Peyer's patch (tissue), 4 donors: ENCODE measurements around the gene LRRC30.

Experiments used
- CTCF ChIP-seq, 6 experiments: fragments of 450-650 bp in 4 of 6; fragments of 200-600 bp in 2 of 6; sonication (generic) in 1 of 6; IDR thresholded peaks; one replicate each; pipeline ENCODE4 v1.5.1; 2017 to 2019; ENCODE audit warnings: antibody characterized with exemption in 6 of 6, mild to moderate bottlenecking in 3 of 6, moderate library complexity in 1 of 6
- POLR2A ChIP-seq, 2 donors: fragments of 450-650 bp; IDR thresholded peaks; one replicate each; pipeline ENCODE4 v1.5.1; 2017; ENCODE audit warnings: antibody characterized with exemption in 2 of 2, mild to moderate bottlenecking in 2 of 2, moderate library complexity in 2 of 2

- no peak for TF ChIP-seq POLR2A (IDR thresholded peaks at IDR 0.05)
- no peak for TF ChIP-seq CTCF (IDR thresholded peaks at IDR 0.05)
These were observed 18.0 kb downstream of the LRRC30 start for GRCh38 chr18:7248877-7249276.
